Heart left ventricle (tissue), 13 donors: ENCODE data around the gene AP4E1.

ENCODE experiments used
- CTCF ChIP-seq, 12 donors: fragments of 200-600 bp; sonication (generic) in 4 of 12; IDR thresholded peaks; one replicate each; pipeline versions ENCODE4 v1.5.0 to v1.8.0; 2018 to 2022; ENCODE audit warnings: antibody characterized with exemption in 12 of 12, mild to moderate bottlenecking in 5 of 12
- POLR2A ChIP-seq, 2 donors: fragments of 450-650 bp; IDR thresholded peaks; one replicate each; pipeline ENCODE4 v1.6.1; 2017; ENCODE audit warnings: antibody characterized with exemption in 2 of 2, mild to moderate bottlenecking in 2 of 2, moderate library complexity in 2 of 2
- donor health status: ischemic (EF 13 %, LVEDD 7.1; RV severe dilation, severe dysfunction).
- donor health status: DM: no; HTN: yes; CAD: no.
- donor health status: DM: no; HTN: no; CAD: no.
- donor health status: ischemic (EF 25% LVEDD 6.9; RV normal size, moderate dysfunction).
- donor health status: ischemic (EF 25% LVEDD 5.7; RV mildly dilated, moderate dysfunction).
- donor health status: ischemic (EF 35%, LVEDD 5.7; RV mildly dilated, moderate dysfunction).
- donor health status: nonischemic (EF 11% LVEDD 7.7; RV severe dilation, severe dysfunction).
- donor health status: DM: yes; HTN: yes; CAD: no.
- donor health status: PGD.
- donor health status: ischemic (EF 29% LVEDD 5.4; RV normal size, mild dysfunction).
- donor health status: nonischemic (EF 23%, LVEDD 6.1; RV moderate dilation, normal function).

GRCh38 chr15:50886139-50886467 lies 22.4 kb upstream of the AP4E1 start:
- TF ChIP-seq CTCF (IDR thresholded peaks at IDR 0.05) (no peak), POLR2A (IDR thresholded peaks at IDR 0.05) (no peak)
